Measurements from ENCODE around the gene CTR9. TPM values are rescaled to one million over a fixed set of nuclear protein-coding genes. Genes with fewer than 3 reads are reported as not detected.

CTR9 gene
- total and polyA plus RNA-seq, 2 of the 13 experiments (the other 11 are each of a cell fraction or from before 2014, with no cell fraction given): 6.6 to 22.1 TPM

- TF ChIP-seq ZBTB25 (CRISPR knock-in tag; IDR thresholded peaks at IDR 0.05) (peak; percentile 98), FOXO1 (CRISPR knock-in tag; IDR thresholded peaks at IDR 0.05) (no peak; the same call in 1 of the 2 replicates), ZZZ3 (CRISPR knock-in tag; IDR thresholded peaks at IDR 0.05; ENCODE audit: borderline replicate concordance) (peak; percentile 48; the same call in 1 of the 2 replicates), GPBP1L1 (CRISPR knock-in tag; IDR thresholded peaks at IDR 0.05) (no peak), ZNF235 (CRISPR knock-in tag; IDR thresholded peaks at IDR 0.05; ENCODE audit: borderline replicate concordance) (no peak), WIZ (CRISPR knock-in tag; IDR thresholded peaks at IDR 0.05) (peak; percentile 87), ATAD3A (CRISPR knock-in tag; IDR thresholded peaks at IDR 0.05) (no peak), PREB (CRISPR knock-in tag; IDR thresholded peaks at IDR 0.05) (no peak), DMTF1 (CRISPR knock-in tag; IDR thresholded peaks at IDR 0.05) (no peak), NFIB (CRISPR knock-in tag; IDR thresholded peaks at IDR 0.05; ENCODE audit: borderline replicate concordance) (no peak), ATF3 (CRISPR knock-in tag; IDR thresholded peaks at IDR 0.05) (peak; percentile 28; the same call in 1 of the 2 replicates), MIER3 (CRISPR knock-in tag; IDR thresholded peaks at IDR 0.05; ENCODE audit: borderline replicate concordance) (peak; percentile 73; the same call in 1 of the 2 replicates), RERE (CRISPR knock-in tag; IDR thresholded peaks at IDR 0.05; ENCODE audit: low read depth) (peak; percentile 43; the same call in 1 of the 2 replicates), ZNF34 (CRISPR knock-in tag; IDR thresholded peaks at IDR 0.05; ENCODE audit: borderline replicate concordance) (0 out of 2 replicates have a peak, but pooled peaks have one; percentile 66), MTF2 (CRISPR knock-in tag; IDR thresholded peaks at IDR 0.05; ENCODE audit: borderline replicate concordance) (peak; percentile 50; the same call in 1 of the 2 replicates), PAX8 (CRISPR knock-in tag; IDR thresholded peaks at IDR 0.05; ENCODE audit: borderline replicate concordance) (no peak)
These were observed at the start of gene CTR9 (continued) for GRCh38 chr11:10750838-10751580.

All from HepG2 (cell line).